Activated CD4-positive, alpha-beta T cell treated with anti-CD3 and anti-CD28 coated beads, Interleukin-2, amount 10 ng/mL, durations not matched to agents 24 days and 14 days (primary cell): Measurements from ENCODE around the gene LRCH1. TPM values are rescaled to one million over a fixed set of nuclear protein-coding genes. Genes with fewer than 3 reads are reported as not detected.
A peak's percentile ranks its signal among the peaks of the same experiment; 100 is the strongest.

ENCODE experiments used
- DNase-seq: peaks from one replicate; pipeline ENCODE4 v3.0.0; 2022
- H3K27ac Mint-ChIP-seq: one replicate; pipeline ENCODE4 v1.8.0; 2022; ENCODE audit warnings: mild to moderate bottlenecking, mixed read lengths
- H3K27me3 Mint-ChIP-seq: one replicate; pipeline ENCODE4 v1.8.0; 2022; ENCODE audit warnings: mixed read lengths
- H3K36me3 Mint-ChIP-seq: one replicate; pipeline ENCODE4 v1.8.0; 2022; ENCODE audit warnings: low read depth, mild to moderate bottlenecking, mixed read lengths
- H3K4me1 Mint-ChIP-seq: one replicate; pipeline ENCODE4 v1.8.0; 2021; ENCODE audit warnings: mixed read lengths
- H3K4me3 Mint-ChIP-seq: one replicate; pipeline ENCODE4 v1.8.0; 2022; ENCODE audit warnings: mild to moderate bottlenecking, moderate library complexity, mixed read lengths
- H3K9me3 Mint-ChIP-seq: one replicate; pipeline ENCODE4 v1.8.0; 2021; ENCODE audit warnings: mixed read lengths
- intact Hi-C: fragments of 100-400 bp; cut with micrococcal nuclease; formaldehyde crosslinking; loops from one replicate; pipeline ENCODE4 v1.15.1; 2023
- total RNA-seq: library from RNA; stranded (reverse); gene quantifications from 2 replicates; pipeline ENCODE4 v1.2.3, GENCODE V29; 2022

LRCH1 gene
- total RNA-seq, 1 donor from 2014 or later, result 18.3 TPM

DNA sequence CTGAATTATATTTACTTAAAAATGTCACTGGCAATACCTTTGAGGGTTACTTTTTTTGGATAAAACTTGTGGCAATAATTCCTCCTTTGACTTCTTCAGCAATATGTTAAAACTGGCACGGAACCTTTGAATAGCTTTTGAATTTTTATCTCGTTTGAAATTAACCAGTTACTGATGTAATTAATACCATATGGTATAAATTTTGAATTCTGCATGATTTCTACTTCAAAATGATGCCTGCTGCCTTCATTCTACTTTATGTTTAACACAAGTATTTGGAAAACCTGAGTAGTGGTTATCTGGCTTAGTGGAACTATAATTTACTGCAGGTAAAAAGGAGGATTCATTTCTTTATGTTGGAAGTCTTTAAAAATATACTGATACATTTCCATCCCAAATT lies 85.3 kb downstream of the LRCH1 start:
- DNase-seq, result no peak
- Mint-ChIP-seq H3K27me3 (no peaks in the 10 kb centered on the region), H3K36me3 (peaks cover 11% of the 10 kb centered on the region), H3K9me3 (no peaks in the 10 kb centered on the region), H3K4me1 (peaks cover 40% of the 10 kb centered on the region), H3K4me3 (no peak overlapping the region), H3K27ac (no peak overlapping the region)
- intact Hi-C loops, result no loop called here

DNA sequence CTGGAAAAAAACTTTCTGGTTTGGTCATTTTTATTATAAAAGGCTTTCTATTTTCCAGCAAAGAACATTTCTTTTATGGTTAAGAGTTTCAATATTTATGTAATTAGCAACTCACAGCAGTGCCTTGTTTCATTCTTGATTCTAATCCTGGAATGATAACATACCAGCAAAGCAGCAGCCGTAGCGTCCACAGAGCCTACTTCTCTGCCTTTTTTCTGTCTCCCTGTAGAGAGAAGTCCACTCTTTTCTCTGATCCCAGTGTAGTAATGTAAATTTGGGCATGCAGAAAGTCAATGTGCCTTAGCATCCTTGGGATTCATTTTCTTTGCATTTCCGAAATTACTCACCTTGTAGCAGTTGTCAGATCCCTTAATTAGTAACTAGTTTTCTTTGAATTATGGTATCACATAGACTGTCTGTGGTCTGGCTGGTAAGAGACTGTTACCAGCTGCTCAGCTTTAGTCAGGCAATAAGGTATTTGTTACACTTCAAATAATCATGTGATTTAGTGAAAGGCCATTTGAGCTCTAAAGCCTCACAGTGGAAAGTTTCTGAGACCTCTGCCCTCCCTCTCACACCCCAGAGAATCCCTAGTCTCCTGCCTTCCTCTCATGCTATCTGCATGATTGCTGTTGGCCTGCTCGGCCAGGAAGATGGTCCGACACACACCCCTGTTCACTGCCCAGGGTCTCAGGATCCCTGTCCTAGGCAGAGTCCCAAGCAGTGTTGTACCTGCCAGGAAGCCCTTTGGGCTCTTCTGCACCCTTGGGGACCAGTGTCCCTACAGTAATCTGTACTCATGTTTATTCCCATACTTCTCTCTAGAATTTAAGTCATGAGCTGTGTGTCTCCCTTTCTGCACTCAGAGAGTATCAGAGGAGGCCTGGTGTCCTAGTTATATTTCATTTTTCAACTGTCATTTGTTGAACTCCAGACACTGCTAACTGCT lies 86.3 kb downstream of the LRCH1 start:
- Mint-ChIP-seq H3K9me3 (no peaks in the 10 kb centered on the region), H3K4me1 (peaks cover 41% of the 10 kb centered on the region), H3K4me3 (no peak overlapping the region), H3K36me3 (peaks cover 9% of the 10 kb centered on the region), H3K27ac (no peak overlapping the region), H3K27me3 (no peaks in the 10 kb centered on the region)
- no peak for DNase-seq
- intact Hi-C loops, result no loop called here

DNA sequence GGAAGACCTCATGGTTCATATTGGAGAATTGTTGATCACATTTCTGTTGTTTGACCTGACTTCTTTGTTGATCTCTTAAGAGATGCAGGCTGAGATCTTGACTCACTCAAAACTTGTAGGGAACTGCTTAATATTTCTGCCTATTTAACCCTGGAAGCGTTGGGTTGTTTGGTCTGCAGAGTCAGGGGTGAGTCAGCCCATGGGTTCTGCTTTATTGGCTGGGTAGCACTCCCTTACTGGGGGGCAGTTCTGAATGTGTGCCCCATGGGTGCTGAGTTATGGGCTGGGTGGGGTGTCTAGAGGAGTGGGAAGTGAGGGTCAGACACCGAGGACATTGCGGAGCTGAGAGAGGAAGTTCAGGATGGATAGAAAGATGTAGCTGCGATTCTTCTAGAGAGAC lies 87.9 kb downstream of the LRCH1 start:
- no peak overlapping the region for H3K4me3 Mint-ChIP-seq
- H3K27ac Mint-ChIP-seq, result no peak overlapping the region
- no peaks in the 10 kb centered on the region for H3K9me3 Mint-ChIP-seq
- H3K36me3 Mint-ChIP-seq, result peaks cover 6% of the 10 kb centered on the region
- intact Hi-C loops, result no loop called here
- no peak for DNase-seq
- H3K4me1 Mint-ChIP-seq, result peaks cover 38% of the 10 kb centered on the region
- no peaks in the 10 kb centered on the region for H3K27me3 Mint-ChIP-seq

DNA sequence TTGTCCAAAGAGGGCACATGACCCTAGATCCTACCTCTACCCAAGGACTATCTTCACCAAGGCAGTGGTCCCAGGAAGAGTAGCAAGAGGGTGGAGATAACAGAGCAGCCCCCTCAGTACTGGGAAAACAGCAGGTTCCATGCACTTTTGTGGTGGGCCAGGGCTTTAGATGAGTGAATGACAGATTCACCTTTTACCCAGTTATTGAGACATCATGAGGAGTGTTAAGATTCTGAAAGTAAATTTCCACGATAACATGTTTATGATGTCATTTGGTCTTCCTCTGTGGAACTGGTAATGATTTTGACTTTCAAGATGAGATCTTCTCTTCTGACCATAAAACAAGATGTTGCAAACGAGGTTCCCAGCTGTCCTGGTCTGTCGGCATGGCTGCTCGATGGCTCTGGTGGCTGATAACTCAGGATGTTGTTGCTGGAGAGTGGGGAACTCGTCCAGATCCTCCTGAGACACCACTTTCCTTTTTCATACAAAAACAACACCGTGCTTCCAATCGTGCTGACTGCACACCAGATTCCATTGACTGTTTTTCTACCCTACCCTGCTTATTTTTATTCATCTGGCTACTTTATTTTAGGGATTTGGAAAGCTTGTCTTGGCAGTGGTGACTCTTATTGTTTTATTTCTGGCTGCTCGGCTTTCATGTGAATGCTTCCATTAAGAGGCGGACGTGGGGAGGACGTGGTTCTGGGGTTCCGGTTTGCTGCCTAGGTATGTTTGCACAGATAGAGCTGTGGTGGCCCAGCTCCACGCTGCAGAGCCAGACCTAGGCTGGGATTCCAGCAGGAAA lies 88.5 kb downstream of the LRCH1 start:
- no peak overlapping the region for H3K27ac Mint-ChIP-seq
- peaks cover 37% of the 10 kb centered on the region for H3K4me1 Mint-ChIP-seq
- no peak for DNase-seq
- H3K9me3 Mint-ChIP-seq, result no peaks in the 10 kb centered on the region
- no peaks in the 10 kb centered on the region for H3K27me3 Mint-ChIP-seq
- peaks cover 5% of the 10 kb centered on the region for H3K36me3 Mint-ChIP-seq
- H3K4me3 Mint-ChIP-seq, result no peak overlapping the region
- intact Hi-C loops, result no loop called here

DNA sequence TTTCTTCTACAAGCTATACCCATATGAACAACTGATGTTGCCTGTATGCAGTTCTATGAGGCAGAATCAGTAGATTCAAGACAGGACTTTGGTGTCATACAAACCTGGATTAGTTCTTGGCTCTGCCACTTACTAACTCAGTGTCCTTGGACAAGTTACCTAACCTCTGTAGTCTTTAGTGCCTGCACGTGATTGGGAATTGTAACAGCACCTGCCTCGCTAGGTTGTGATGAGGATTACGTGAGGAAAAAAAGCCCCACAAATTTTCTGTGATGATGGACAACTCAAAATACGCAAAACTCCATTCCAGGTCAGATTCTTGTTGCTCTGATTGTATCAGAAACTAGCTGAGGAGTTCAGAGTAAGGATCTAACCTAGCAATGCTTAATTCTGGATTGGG lies 89.3 kb downstream of the LRCH1 start:
- Mint-ChIP-seq H3K9me3 (no peaks in the 10 kb centered on the region), H3K4me3 (no peak overlapping the region), H3K27ac (no peak overlapping the region), H3K4me1 (peaks cover 30% of the 10 kb centered on the region), H3K27me3 (no peaks in the 10 kb centered on the region), H3K36me3 (no peaks in the 10 kb centered on the region)
- no peak for DNase-seq
- intact Hi-C loops, result no loop called here

DNA sequence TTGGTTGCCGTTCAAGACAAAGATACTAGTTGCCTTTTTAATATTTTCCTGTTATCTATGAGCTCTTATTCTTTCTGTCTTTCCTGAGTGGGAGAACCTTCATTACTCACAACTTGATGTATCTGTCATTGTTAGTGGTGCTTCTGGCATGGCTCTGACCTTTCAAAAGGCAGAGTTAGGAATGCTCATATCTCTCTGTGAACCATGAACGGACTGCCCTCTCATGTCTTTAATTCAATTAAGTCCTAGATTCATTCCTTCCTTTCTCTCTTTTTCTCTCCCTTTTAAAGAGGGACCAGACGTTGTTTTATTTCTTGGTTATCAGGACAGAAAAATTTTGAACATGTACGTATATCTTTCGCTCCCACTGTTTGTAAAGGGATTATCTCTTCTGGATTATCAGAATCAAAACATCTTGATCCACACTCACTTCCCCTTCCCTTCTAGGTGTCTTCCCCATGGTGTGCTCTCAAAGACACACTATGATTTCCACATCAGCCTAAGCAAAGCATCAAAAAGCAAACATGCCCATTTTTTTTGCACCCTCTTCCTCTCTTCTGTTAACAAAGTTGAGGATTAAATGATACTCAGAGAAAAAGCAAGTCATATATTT lies 90.3 kb downstream of the LRCH1 start:
- Mint-ChIP-seq H3K9me3 (no peaks in the 10 kb centered on the region), H3K27me3 (no peaks in the 10 kb centered on the region), H3K4me3 (no peak overlapping the region), H3K4me1 (peaks cover 34% of the 10 kb centered on the region), H3K27ac (no peak overlapping the region), H3K36me3 (no peaks in the 10 kb centered on the region)
- no peak for DNase-seq
- intact Hi-C loops, result loop anchor here (1.0 kb wide), 1 partner anchor 12 kb away; no protein-coding TSS in a partner anchor

DNA sequence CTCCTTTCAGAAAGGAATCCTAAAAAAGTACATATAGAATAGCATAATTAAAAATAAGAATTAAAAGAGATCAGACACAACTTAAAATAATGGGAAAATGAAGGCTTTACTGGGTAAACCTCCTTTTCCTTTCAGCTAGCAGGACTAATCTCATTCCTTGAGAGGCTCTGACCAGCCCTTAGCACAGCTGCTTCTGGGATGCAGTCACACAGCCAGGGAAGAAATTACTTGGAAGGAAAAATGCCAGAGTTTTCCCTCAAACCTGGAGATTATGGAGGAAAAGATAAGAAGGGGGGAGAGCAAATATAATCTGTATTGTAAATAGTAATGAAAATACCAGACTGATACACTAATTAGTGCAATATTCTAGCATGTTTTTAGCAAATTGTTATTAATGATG lies 91.8 kb downstream of the LRCH1 start:
- intact Hi-C loops, result no loop called here
- H3K27ac Mint-ChIP-seq, result no peak overlapping the region
- H3K4me3 Mint-ChIP-seq, result no peak overlapping the region
- no peaks in the 10 kb centered on the region for H3K36me3 Mint-ChIP-seq
- no peaks in the 10 kb centered on the region for H3K27me3 Mint-ChIP-seq
- no peak for DNase-seq
- no peaks in the 10 kb centered on the region for H3K9me3 Mint-ChIP-seq
- peaks cover 33% of the 10 kb centered on the region for H3K4me1 Mint-ChIP-seq

DNA sequence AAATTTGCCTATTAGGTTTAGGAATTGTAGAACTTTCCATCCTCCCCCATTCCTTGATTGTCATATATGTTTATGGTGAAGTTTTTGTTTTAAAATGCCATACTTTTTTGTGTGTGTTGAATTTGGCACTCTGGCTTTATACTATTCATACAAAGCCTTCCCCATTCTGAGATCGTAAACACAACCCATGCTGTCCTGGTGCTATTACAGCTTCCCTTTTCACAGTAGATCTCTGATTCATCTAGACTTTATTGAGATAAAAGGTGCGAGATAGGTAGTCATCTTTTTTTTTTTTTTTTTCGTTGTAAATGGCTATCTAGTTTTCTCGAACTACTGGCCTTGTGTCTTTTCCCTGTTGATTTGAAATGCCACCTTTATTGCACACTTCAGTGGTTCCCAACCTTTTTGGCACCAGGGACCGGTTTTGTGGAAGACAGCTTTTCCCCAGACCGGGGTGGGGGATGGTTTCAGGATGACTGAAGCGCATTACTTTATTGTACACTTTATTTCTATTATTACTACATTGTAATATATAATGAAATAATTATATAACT lies 94.6 kb downstream of the LRCH1 start:
- DNase-seq, result no peak
- H3K36me3 Mint-ChIP-seq, result peaks cover 5% of the 10 kb centered on the region
- H3K27ac Mint-ChIP-seq, result no peak overlapping the region
- intact Hi-C loops, result no loop called here
- H3K4me1 Mint-ChIP-seq, result peaks cover 32% of the 10 kb centered on the region
- H3K9me3 Mint-ChIP-seq, result no peaks in the 10 kb centered on the region
- H3K27me3 Mint-ChIP-seq, result no peaks in the 10 kb centered on the region
- H3K4me3 Mint-ChIP-seq, result no peak overlapping the region

DNA sequence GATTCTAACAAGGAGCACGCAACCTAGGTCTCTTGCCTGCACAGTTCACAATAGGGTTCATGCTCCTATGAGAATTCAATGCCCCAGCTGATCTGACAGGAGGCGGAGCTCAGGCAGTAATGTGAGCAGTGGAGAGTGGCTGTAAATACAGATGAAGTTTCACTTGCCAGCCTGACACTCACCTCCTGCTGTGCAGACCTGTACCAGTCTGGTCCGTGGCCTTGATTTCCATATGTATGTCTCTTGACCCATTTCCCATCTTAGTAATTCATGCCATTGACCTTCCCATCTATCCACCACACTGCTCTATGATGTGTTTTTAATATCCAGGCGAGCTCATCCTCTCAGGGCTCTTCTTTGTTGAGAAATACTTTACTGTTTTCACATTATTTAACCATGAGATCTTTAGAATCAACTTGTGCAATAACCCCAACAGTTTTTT lies 95.2 kb downstream of the LRCH1 start:
- intact Hi-C loops, result no loop called here
- Mint-ChIP-seq H3K9me3 (no peaks in the 10 kb centered on the region), H3K27me3 (no peaks in the 10 kb centered on the region), H3K4me3 (no peak overlapping the region), H3K36me3 (peaks cover 9% of the 10 kb centered on the region), H3K4me1 (peaks cover 29% of the 10 kb centered on the region), H3K27ac (no peak overlapping the region)
- DNase-seq, result peak; percentile 67

DNA sequence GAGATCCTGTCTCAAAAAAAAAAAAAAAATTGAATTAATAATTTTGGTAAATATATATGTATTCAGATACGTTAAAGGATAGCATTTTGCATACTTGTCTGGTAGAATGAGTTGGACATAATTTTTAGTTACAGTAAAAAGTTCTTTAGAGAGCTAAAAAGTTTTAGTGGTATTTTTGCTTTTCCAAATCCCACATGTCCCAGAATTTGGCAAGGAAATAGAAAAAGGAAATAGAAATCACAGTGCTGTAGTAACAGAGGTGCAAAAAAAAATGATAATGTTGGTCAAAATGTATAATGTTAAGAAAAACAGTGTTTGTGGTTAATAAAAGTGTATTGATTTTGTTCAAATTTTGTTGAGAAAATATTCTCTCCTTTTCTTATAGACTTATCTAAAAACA lies 96.8 kb downstream of the LRCH1 start:
- Mint-ChIP-seq H3K4me3 (no peak overlapping the region), H3K4me1 (peaks cover 28% of the 10 kb centered on the region), H3K27ac (no peak overlapping the region), H3K27me3 (no peaks in the 10 kb centered on the region), H3K9me3 (no peaks in the 10 kb centered on the region), H3K36me3 (peaks cover 11% of the 10 kb centered on the region)
- intact Hi-C loops, result no loop called here
- DNase-seq, result no peak

DNA sequence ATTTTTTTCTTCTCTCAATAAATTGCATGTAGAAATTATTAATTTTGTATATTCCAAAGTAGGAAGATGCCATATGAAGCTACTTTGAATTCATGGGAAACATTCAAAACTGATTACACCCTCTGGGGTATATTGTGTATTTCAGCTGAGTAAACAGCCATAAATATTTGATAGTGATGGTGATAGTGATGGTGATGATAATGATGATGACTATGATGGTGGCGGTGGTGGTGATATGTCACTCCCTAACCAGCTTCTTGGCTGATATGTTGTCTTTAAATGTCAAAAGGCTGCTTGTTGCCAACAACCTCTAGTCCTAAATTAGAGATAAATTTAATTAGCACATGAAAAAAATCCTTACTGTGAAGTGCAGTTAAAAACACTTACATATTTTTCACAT lies 102.0 kb downstream of the LRCH1 start:
- DNase-seq, result no peak
- Mint-ChIP-seq H3K4me1 (peaks cover 36% of the 10 kb centered on the region), H3K27me3 (no peaks in the 10 kb centered on the region), H3K27ac (no peak overlapping the region), H3K9me3 (no peaks in the 10 kb centered on the region), H3K36me3 (peaks cover 16% of the 10 kb centered on the region), H3K4me3 (no peak overlapping the region)
- intact Hi-C loops, result loop anchor here (1.0 kb wide), 2 partner anchors 12 to 24 kb away; no protein-coding TSS in a partner anchor

DNA sequence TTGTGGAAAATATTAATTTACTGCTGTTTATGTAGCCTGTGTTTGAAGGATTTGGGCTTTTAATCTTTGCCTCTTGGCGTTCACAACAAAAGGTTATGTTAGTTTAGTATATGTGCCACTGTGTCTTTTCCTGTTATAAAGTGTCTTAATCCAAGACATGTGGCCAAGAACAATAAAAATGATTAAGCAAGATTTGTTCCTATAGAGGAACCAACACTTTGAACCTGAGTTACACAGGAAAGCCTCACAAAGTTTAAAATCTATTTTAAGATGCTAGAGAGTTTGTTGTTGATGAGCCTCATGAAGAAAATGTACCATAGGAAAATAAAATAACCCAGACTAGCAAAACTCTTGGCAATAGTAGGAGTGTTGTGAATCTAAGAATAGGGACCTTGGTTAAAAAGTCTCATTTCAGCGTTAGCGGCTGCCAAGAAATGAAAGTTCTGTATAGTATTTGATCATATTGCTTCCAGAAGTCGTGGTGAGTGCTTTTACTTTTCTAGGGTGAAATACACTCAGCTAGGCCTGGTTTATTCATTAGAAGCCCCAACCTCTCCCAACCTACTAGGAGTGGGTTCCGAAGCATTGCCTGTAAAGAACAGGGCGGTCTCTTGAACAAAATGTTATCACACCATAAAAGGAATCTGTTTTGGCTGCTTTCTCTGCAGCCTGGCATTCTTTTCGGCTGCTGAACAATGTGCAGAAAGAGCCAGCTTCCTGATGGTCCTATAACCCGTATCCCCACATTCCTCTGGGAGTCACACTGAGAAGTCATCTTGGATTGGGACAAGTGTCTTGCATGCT lies 102.6 kb downstream of the LRCH1 start:
- H3K27me3 Mint-ChIP-seq, result no peaks in the 10 kb centered on the region
- peak overlapping the region; percentile 34 for H3K27ac Mint-ChIP-seq
- peaks cover 31% of the 10 kb centered on the region for H3K4me1 Mint-ChIP-seq
- H3K4me3 Mint-ChIP-seq, result peak overlapping the region; percentile 55
- H3K36me3 Mint-ChIP-seq, result peaks cover 16% of the 10 kb centered on the region
- intact Hi-C loops, result loop anchor here (1.0 kb wide), 2 partner anchors 12 to 24 kb away; no protein-coding TSS in a partner anchor
- H3K9me3 Mint-ChIP-seq, result no peaks in the 10 kb centered on the region
- peak; percentile 65 for DNase-seq

DNA sequence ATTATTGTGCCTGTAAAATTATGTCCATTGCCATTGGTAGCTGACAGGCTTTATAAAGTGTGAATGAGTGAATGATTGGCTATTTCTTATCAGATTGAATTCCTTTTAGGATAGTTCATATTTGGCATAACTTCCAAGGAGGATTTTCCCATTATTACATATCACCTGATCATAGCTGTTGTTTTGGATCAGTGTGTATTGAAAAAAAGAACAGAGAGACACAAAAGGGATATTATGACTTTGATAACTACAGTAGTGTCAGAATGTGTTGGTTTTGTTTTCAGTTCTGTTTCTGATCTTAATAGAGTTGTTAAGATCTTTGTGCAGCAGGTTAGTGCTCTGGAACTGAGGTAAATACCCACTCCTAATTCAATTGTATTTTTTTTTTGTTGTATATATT lies 103.8 kb downstream of the LRCH1 start:
- no peaks in the 10 kb centered on the region for H3K9me3 Mint-ChIP-seq
- no peaks in the 10 kb centered on the region for H3K27me3 Mint-ChIP-seq
- peaks cover 27% of the 10 kb centered on the region for H3K4me1 Mint-ChIP-seq
- intact Hi-C loops, result loop anchor here (1.0 kb wide), 1 partner anchor 12 kb away; no protein-coding TSS in a partner anchor
- H3K27ac Mint-ChIP-seq, result peak overlapping the region; percentile 44
- no peak for DNase-seq
- H3K4me3 Mint-ChIP-seq, result peak overlapping the region; percentile 16
- H3K36me3 Mint-ChIP-seq, result peaks cover 11% of the 10 kb centered on the region
